Activated CD8-positive, alpha-beta memory T cell treated with anti-CD3 and anti-CD28 coated beads for 24 hours (primary cell): Measurements from ENCODE around the gene STARD5.

Experiments used
- DNase-seq: peaks from one replicate; pipeline ENCODE4 v3.0.0-alpha.2; 2020

Gene STARD5

GRCh38 chr15:81271761-81272644, 51.9 kb downstream of the STARD5 start:
- DNase-seq: no peak

GRCh38 chr15:81270781-81271491, 53.0 kb downstream of the STARD5 start:
- DNase-seq: no peak

GRCh38 chr15:81270188-81270587, 53.8 kb downstream of the STARD5 start:
- no peak for DNase-seq

- DNase-seq: no peak
These were observed 54.9 kb downstream of the STARD5 start for GRCh38 chr15:81268881-81269601.

GRCh38 chr15:81268340-81268739, 55.6 kb downstream of the STARD5 start:
- DNase-seq: no peak

- DNase-seq: peak; percentile 94
These were observed 57.8 kb downstream of the STARD5 start for GRCh38 chr15:81265944-81266775.

DNA sequence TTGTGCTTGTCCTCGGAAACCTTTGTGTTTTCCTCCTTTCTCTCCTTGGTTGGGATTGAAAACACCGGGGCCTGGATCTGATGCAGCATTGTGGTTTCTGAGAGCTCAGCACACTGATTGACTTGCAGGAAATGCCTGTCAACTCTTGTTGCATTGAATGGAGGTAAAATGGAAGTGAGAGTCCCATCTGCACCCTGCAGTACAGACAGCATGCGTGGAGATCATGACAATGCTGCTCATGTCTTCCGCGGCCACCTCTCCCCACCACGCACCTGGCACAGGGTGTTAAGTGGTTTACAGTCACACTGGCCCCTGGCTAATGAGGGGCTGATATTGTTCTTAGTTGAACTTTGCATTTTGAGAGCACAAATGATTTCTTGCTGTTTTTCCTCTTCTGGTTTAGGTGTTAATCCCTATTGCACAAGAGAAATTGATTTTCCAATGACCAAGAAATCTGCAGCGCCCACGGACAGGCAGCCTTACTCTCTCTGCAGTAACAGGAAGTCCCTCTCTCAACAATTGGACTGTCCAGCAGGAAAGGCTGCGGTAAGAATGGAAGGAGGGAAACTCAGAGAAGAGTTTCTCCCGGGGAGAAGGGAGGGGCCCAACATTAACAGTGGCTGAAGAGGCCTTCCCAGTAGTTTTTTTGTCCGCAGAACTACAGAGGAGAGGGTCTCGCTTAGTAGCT, 58.5 kb downstream of the STARD5 start:
- DNase-seq: no peak

GRCh38 chr15:81264072-81264857, 59.7 kb downstream of the STARD5 start:
- DNase-seq: no peak

DNA sequence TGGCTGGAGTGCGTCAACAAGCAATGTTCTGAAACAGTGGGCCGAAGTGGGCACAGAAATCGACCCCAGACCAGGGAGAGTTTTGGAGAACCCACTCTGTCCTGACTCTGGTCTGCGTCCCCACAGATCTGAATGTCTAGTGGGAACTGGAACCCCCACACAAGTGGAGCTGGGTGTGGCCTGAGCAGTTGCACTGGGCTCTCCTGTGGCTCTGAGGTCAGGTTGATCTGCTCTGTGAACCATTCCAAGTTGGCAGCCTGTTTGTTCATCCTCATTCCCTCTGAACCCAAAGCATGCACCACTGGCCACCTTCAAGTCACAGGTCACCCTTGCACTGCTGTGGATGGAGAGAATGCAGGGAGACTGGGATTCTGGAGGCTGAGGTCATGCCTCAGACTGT, 60.5 kb downstream of the STARD5 start:
- no peak for DNase-seq

DNA sequence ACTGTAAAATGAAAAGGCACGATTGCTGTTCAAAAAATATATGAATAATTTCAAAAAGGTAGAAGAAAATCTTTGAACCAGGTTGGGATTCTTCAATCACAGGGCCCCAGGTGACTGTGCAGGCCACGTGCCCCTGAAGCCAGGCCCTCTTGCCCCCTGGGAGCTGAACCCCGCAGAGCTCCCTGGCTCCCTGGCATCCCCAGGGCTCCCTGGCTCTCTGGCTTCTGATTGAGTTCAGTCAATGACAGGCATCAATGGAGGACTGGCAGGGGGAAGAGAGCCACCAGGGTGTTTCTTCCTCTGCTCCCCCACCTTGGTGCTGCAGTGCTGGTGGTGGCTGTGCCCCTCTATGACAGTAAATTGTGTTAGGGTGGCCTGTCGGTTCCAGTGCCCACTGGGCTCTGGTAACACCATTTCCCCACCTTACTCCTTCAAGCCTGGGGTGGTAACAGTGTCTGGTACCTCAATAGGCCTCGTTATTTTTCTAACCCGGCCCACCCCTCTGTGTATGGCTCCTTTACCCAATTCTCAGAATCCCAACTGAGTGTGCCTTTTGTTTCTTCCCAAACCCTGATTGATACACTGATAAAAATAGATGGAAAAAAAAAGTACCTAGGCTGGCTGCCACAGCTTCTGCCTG, 62.6 kb downstream of the STARD5 start:
- no peak for DNase-seq

DNA sequence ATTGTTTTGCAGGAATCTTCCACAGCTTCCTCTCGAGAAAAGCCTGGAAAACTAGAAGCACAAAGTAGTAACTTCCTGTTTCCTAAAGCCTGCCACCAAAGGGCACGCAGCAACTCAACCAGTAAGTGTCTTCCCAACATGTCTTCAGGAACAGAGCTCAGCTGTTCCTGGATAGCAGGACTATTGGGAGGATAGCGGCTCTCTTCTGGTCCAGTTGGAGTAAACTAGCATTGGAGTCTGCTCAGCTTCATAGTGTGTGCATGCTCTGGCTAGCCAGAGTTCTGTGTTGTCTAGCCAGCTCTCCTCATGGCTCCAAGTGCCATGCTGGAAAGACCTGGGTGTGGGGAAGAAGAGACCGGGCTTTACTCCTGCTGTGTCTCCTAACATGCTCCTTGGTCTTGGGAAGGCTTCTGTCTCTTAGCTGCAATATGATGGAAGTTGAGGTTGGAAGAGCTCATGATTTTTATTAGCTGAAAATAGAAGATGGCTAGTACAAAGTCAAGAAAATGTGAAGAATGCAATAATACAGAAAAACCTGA, 64.1 kb downstream of the STARD5 start:
- no peak for DNase-seq
